SK-N-DZ (cell line): ENCODE measurements around the gene RASD2.

Experiments
- DNase-seq: peaks from one replicate; pipeline ENCODE4 v3.0.0-alpha.2; 2015; ENCODE audit warnings: low spot score

The RASD2 gene

DNA sequence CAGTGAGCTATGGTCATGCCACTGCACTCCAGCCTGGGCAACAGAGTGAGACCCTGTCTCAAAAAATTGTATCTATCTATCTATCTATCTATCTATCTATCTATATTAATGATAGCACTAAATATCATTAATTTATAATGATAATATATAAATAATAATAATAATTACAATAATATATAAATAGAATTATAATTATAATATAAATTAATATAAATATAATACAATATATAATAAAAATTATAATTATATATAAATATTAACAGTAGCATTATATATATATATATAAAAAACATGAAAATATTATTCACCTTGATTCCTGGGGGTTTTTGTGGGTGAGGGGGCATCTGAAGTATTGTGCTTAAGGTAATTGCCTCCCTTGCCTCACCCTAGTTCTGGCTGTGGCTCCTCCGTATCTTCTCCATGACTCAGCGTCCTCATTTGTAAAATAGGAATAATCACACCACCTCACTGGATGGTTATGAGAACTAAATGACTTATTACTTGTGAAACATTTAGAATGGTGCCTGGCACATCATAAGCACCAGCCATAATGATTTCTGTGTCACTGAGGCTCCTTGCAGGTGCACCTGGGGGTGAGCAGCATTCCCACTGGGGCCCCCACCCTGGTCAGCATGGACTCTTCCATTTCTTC lies 18.8 kb downstream of the RASD2 start:
- DNase-seq: no peak

DNA sequence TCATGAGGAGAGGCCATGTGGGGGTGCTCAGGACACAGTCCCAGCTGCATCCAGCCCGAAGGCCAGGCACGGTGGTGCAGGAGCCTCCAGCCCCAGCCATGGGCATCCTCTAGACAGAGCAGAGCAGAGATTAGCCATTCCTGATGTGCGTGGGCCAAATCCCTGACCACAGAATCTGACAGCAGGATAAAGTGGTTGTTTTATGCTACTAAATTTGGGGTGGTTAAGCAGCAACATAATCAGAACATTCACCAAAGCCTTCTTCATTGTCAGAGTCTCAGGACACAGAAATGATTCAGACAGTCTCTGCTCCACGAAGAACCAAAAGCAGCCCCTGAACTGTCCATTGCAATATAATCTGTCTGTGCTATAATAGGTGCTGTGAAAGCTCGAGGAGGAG lies 19.7 kb downstream of the RASD2 start:
- DNase-seq: no peak

DNA sequence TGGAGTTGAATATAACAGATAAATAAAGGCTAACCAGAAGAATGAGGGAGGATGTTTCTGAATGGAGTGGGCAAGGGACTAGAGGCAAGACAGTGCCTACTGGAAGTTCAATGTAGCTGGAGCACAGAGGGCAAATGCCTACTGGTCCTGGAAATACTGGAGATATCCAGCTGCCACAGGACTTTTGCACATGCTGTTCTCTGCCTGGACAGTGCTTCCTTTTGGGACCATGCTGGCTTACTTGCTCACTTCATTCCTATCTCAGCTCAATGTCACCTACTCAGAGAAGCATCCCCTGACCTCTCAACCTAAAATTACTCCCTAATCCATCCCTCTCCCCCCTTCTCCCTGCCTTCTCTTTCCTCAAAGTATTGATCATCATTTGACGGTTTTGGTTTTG lies 20.2 kb downstream of the RASD2 start:
- no peak for DNase-seq

DNA sequence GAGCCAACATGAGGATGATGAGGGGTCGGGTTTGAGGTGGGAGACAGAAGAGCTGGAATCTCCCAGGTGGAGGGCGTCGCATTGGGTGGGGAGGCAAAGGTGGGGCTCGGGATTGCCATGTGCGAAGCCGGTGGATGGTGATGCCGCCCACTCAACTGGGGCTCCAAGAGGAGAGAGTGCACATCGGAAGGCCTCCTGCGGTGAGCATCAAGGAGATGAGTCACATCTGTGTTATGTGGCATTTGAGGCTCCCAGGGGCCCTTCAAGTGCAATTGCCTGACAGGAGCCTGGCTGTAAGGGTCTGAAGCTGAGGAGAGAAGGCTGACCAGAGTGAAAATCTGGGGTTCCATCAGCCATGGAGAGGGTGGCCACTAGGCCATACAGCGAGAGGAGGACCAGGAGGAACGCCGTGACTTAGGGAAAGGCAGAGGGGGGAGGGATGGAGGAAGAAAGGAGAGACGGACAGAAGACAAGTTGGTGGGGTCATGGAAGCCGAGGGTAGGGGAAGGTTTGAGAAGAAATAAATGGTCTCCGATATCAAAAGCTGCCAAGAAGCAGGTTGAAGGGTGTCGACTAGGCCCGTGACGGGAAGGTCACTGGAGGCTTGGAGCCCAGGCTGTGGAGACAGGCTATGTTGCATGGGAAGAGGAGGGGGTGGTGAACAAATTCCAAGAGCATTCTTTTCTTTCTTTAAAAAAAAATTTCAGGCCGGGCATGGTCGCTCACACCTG lies 21.3 kb downstream of the RASD2 start:
- DNase-seq: no peak

DNA sequence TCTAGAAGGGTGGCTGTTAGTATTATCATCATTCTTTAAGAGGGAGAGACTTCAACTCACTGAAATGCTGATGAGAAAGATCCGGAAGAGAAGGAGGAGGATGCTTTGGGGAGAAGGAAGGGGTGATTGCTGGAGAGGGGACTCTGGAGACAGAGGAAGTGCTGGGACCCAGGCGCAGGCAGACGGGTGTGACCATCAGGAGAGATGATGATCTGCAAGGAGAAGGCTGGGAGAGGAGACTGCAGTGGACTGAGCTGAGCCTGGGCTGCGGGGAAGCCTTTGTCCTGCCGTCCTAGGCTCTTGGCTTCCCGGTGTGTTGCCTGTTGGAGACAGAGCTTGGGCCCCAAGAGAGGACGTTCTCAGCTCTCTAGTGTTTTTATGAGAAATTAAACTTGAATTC lies 22.6 kb downstream of the RASD2 start:
- DNase-seq: no peak

DNA sequence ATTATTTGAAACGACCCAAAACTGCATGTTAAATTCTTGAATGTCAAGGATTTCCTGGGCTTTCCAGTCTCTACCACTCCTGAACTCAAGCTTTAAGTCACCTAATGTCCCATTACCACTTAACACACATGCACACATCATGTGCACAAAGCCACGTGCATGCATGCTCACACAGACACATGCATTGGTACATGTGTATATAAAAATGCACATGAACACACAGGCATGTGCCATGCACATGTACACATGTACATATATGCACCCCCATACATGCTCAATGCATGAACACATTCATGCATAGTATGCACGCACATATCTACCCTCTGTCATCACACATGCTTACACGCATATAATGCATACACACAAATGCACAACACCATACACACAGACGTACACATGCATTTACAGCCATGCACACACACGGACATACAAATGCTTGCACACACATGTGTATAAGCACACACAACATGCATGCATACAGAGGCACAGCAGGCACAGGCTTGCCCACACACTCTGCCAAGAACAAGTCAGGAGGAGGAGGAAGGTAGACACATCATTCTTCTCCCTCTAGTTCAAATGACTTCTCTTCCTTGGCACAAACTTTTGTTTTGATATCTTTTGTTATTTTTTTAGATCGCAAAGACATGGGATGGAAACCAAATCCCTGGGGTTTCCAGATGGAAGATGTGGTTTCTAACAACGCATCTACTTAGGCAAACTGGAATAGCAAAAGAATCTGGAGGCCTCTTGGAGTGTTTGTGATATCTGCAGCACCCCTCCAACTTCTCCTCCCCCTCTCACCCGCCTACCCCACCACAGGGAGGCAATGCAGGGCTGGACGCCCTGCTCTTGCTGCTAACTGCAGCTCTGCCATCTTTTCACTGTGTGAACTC lies 24.6 kb downstream of the RASD2 start:
- DNase-seq: no peak

DNA sequence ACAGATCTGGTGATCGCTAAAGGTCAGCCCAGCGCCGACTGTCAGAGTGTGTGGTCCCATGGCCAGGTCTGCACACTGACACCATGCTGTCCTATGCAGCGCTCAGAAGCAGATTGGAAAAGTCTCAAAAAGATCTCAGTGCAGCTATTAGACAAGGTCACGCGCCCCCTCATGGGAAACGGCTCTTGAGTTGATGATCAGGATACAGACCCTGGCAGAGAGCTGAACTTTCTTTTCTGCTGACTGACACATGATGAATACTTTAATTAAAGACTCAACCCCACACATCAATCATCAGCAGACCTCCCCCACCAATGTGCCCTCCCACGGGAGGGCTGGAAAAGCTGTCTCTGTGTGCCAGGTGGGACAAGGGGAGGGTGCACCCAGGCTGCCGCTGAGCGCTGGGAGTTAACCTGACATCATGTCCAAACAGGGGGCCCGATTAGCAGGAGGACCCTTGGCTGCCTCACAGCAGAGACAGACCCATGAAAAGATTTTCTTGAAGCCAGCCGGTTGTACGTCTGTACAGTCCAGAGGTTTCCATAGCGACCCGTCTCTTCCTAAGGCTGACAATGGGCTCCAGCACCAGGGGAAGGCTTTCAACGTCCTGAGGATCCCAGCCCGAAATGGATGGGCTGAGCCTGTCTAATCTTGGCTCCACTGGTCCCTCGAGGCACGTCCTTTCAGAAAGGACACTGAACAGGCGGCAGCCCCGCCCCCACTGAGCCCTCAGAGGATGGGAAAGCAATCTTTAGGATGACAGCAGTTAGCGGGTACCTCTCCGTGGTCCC lies 26.9 kb downstream of the RASD2 start:
- DNase-seq: no peak

DNA sequence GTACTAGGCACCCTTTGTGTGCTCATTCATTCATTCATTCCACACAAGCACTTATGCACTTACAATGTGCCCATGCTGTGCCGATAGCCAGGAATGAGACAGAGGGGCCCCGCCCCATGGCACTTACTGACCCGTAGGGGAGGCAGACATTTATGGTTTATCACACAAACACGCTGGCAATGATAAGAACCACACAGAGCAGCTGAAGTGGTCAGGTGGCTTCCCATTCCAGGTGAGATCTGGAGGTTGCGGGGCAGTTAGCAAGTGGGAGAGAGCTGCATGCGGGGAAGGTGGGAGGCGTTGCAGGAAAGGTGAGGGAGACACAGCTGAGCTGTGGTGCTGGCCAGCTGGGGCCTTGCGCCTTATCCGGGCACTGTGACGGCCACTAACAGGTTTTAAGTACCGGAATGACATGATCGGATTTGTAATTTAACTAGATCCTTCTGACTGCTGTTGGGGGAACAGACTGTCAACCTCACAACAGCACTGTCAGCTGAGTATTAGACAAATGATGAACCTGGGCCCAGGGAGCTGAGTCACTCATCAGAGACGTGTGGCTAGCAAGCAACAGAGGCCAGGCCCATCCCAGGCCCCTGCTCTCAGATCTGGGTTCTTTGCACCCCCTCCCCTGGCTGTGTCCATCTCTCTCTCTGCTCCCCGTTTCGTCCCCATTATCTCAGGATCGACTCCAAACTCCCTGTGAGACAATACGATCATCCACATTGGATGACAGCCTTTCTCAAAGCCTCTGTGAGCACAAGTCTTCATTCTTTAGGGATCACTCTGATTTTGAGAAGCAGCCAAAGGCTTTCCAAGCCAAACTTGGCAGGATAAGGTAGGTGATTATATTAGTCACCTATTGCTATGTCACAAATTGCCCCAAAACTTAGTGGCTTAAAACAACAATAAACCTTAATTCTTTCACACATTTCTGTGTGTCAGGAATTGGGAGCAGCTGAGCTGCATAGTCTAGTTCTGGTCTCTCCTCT lies 28.4 kb downstream of the RASD2 start:
- DNase-seq: no peak

DNA sequence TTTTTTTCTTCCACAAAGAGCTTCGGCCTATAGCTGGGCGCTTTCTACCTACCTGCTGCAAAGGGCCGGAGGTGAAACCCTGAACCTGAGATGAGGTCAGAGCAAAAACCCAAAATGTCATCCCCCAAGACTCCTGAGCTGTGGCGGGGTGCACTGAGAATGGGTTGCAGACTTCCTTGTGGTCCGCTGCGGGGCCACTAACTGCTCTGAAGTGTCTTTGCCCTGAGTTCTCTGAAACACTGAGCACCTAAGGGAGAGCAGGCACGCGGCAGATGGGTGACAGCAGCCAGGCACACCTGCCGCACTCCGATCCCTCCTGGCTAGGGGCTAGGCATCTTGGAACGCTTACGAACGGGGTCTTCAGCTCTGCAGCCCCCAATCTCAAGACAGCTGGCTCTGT lies 29.3 kb downstream of the RASD2 start:
- no peak for DNase-seq

DNA sequence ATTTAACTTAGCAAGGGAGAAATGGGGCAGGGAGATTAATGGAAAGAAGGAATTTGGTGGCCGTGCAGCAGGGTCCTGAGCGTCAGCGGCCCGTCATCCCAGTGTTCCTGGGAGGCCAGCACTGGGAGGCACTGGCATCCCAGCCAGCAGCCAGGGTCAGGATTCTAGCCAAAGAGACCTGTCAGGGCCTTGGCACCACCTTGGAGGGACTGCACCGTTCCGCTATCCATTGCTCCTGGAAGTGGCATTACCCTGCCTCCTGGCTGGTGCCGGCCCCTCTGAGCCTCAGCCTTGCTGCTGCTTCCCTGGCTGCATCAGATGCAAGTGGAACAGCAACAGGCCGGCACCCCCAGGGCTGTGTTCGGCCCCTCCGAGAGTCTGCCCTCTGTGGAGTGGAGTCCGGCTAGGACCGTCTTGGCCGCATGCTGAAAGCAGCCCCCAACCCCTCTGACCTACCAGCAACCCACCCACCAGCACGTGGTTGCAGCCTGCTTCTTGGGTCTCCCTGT lies 30.1 kb downstream of the RASD2 start:
- no peak for DNase-seq

DNA sequence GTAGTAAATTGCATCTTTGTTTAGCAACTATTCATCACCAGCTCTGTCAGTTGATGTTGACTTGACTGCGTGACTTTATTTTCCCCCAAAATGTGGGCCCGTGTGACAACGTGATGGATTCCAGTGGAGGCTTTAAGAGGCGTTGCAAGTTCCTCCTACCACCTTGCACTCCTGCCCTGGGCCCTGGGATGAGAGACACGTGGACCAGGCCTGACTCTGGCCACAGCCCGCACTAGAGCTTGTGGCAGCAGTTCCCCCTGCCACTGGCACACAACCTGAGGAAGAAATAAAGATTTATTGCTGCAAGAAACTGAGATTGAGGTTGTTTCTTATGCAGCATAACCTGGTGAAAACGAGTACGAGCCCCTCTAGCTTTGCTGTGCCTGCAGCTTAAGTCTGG lies 31.9 kb downstream of the RASD2 start:
- DNase-seq: no peak

DNA sequence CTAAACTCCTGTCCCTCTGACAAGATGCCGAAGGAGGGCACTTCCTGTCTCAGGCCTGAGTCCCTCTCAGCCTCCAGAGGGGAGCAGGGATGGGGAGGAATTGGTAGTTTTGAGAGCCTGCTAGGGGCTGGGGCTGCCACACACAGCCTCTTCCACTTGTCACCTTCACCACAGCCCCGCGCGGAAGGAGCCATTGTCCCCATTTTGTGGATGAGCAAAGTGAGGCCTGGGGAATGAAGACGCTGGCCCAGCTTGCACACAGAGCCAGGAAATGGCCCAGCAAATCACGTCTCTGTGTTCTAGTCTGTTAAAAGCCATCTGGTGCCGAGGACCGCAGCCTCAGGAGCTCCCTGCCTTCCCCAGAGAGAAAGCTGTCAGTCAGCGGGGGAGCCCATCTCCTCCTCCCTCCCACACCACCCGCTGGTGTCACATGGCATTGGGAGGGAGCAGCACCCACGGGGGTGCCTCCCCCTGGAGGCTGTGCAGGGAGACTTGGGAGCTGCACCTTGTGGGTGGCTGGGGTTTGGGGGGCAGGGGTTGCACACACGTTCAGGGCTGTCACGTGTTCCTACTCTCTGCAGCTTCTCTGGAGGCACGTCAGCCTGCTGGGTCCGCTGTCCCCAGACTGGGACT lies 34.6 kb downstream of the RASD2 start:
- DNase-seq: peak; percentile 27

DNA sequence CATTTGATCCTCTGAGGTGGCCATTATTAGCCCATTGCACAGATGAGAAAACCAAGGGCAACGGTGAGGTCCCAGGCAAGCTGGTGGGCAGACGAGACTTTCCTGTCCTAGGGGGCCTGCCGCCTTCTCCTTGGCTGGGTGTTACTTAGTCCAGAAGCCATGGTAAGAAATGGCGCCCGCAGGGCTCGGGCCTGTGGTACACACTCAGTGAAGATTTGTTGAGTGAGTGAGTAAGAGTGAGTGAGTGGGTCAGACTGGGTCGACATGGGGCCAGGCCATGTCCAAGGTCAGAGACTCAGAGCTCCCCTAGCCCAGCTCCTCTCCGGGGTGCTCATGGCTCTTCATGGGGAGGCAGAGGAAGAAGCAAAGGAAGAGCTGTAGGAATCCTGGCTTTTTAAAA lies 36.0 kb downstream of the RASD2 start:
- DNase-seq: no peak

DNA sequence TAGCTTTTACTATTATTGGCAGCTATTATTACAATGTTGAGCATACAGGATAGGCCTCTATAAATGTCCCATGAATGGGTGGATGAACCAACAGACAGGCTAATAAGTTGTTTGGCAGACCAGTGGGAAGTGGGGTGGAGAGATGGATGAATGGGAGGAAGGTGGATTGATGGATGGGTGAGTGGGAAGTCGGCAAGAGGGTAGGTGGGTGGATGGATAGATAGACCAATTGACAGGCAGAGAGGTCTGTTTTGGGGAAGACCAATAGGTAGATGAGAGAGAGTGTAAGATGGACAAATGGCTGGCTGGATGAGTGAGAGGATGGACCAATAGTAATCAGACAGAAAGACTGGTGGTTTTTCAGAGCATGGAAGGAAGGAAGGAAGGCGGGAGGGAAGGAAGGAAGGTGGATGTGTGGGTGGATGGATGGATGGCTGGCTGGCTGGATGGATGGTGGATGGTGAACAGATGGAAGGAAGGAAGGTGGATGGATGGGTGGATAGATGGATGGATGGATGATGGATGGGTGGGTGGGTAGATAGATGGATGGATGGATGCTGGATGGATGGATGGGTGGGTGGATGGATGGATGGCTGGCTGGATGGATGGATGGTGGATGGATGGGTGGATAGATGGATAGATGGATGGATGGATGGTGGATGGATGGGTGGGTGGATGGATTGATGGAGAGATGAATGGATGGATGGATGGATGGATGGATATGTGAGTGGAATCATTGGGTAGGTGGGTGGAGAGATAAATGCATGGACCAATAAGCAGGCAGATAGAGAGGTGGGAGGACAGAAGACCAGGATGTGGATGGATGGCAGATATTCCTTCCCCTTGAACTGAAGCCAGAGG lies 37.4 kb downstream of the RASD2 start:
- no peak for DNase-seq

DNA sequence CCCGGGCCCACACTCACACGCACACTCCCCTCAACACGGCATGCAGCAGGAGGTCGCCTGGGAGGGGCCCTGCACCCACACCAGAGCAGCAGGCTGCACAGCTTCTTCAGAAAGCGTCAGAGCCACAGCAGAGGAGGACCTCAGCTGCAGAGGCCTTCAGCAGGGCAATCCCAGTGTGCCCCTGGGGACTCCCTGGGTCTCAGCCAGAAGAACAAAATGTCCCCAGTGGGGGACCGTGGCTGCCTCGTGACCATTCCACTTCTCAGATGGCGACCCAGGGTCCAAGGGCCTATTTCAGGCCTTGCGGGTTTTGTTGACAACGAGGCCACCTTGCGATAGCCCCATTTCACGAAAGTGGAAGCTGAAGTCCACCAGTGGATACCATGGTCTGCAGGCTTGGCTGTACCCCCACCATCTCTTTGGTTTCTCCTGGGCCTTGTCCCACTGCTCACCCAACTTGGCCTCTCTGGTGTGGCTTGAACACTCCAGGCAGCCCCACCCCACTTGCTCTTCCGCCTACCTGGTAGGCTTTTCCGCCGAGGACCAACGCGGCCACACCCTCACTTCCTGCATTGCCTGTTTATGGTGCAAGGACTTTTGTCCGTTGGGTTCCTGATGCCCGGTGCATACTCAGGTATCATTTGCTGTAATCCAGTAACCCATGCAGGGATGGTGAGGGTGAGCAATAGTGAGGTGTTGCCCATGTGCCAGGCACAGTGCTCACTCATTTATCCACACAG lies 38.4 kb downstream of the RASD2 start:
- DNase-seq: no peak

DNA sequence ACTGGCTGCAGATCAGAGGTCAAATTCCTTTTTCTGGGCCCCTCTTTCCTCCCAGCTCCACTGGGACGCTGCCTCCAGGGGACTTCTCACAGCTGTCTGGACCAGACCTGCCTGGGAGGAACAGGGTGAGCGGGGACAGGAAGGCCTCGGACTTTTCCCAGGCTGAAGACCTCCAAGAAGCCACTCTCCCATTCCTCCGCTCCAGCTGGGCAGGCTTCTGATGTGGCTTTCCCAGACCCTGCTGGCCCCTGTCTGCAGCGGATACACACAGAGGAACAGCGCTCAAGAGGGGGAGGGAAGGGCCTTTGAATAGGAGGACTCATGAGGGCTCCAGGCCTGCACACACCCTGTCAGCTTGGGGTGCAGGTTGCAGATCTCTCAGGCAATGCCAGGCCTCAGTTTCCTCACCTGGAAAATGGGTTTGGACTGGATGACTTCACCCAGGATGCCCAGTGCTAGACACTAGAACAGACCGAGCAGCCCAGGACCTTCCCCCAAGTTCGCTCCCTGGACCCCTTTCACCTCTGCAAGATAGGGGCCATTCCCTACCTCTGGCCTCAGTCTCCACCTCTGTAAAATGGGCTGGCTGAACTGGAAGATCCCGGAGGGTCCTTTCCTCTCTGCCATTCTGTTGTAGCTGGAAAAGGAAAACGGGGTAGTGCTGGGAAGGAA lies 39.9 kb downstream of the RASD2 start:
- no peak for DNase-seq

DNA sequence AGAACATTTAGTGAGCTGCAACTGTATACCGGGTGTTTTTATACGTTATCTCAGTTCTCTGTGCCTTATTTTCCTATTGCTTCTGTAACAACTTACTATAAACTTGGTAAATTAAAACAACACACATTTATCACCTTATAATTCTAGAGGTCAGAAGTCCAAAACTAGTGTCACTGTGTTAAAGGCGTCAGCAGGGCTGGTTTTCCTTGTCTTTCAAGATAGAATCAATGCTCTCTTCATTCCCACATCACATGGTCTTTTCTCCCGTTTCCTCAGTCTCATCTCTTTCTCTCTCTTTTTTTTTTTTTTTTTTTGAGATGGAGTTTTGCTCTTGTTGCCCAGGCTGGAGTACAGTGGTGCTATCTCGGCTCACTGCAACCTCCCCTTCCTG lies 40.4 kb downstream of the RASD2 start:
- no peak for DNase-seq
